Effector CD8-positive, alpha-beta T cell (primary cell): ENCODE data around the gene PRDM16.

Source experiments
- DNase-seq: peaks from one replicate; lab custom pipeline; 2025; lab: John Stamatoyannopoulos, UW

Gene PRDM16

GRCh38 chr1:3053986-3054385 is 15.0 kb upstream of the PRDM16 start:
- no peak for DNase-seq

GRCh38 chr1:3054474-3054873 is 14.5 kb upstream of the PRDM16 start:
- no peak for DNase-seq

DNA sequence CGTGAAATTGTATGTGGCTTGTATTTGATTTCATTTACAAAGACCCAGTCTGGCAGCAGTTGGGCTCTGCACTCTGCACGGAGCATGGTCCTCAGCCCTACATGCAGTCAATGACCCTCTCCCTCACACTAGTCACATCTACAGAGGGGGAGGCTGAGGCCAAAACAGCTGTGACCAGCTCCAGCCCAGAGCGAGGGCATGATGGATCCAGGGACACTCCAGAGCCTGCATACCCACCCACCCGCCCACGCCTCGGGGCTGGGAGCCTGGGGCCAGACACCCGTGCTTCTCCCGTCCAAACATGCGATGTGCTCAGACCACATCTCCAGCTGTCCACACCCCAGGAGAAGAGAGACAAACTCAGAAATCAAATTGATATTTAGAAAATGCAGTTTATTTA is 14.0 kb upstream of the PRDM16 start:
- no peak for DNase-seq

GRCh38 chr1:3056641-3057040 is 12.4 kb upstream of the PRDM16 start:
- DNase-seq: no peak

DNA sequence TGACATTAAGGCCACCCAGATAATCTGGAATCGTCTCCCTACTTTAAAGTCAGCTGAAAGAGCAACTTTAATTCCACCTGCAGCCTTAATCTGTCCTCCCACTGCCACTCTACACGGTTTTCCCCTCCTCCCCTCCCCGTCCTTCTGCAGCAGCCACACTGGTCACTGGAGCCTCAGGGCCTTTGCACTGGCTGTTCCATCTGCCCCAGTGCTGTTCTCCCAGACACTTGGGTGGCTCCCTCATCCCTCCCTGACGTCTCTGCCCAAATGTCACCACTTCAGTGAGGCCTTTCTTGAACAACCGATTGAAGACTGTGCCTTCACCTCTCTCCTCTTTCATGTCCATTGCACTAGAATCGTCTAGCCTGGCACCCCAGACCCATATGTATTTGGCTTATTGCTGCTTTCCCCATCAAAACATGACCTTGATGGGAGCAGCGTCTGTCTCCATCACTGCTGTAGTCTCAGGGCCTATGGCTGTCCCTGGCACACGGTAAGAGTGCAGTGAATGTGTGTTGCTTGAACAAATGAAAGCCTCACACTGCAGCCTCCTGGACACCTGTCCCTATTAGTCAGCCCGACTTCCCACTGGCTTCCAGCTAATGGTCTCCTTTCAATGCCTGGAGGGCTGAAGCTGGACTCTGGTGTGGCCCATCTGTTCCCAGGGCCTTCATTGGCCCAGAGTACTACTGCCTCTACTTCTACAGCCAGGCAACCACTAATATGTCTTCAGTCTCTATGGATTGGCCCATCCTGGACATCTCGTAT is 10.6 kb upstream of the PRDM16 start:
- no peak for DNase-seq

GRCh38 chr1:3060127-3060526 is 8.9 kb upstream of the PRDM16 start:
- DNase-seq: no peak

GRCh38 chr1:3060601-3061551 is 8.1 kb upstream of the PRDM16 start:
- DNase-seq: no peak

GRCh38 chr1:3061566-3061965 is 7.4 kb upstream of the PRDM16 start:
- DNase-seq: no peak

GRCh38 chr1:3061981-3062615 is 6.9 kb upstream of the PRDM16 start:
- no peak for DNase-seq

GRCh38 chr1:3062616-3063378 is 6.2 kb upstream of the PRDM16 start:
- no peak for DNase-seq

- no peak for DNase-seq
Observed at GRCh38 chr1:3063379-3064295, 5.4 kb upstream of the PRDM16 start.

GRCh38 chr1:3064296-3064850 is 4.6 kb upstream of the PRDM16 start:
- no peak for DNase-seq

GRCh38 chr1:3064901-3065300 is 4.1 kb upstream of the PRDM16 start:
- no peak for DNase-seq

DNA sequence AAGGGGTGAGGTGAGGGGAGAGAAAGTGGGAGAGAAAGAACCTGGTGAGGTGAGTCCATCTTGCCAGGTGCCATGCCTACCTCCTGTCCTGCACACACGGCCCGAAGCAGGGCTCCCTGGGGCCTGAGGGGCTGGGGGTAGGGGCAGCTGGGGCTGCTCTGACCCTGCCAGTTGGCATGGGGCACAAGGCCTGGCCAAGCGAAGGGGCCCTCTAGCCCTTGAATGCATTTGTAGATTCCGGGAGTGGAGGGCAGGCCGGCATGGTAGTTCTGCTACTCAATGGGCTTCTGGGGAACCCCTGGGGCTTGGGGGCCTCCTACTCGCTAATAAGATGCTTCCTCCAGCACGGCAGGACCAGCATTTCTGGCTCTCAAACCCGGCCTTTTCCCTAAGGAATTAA is 3.6 kb upstream of the PRDM16 start:
- no peak for DNase-seq

- DNase-seq: no peak
Observed at GRCh38 chr1:3065797-3066196, 3.2 kb upstream of the PRDM16 start.

- no peak for DNase-seq
Observed at GRCh38 chr1:3066250-3066711, 2.7 kb upstream of the PRDM16 start.

DNA sequence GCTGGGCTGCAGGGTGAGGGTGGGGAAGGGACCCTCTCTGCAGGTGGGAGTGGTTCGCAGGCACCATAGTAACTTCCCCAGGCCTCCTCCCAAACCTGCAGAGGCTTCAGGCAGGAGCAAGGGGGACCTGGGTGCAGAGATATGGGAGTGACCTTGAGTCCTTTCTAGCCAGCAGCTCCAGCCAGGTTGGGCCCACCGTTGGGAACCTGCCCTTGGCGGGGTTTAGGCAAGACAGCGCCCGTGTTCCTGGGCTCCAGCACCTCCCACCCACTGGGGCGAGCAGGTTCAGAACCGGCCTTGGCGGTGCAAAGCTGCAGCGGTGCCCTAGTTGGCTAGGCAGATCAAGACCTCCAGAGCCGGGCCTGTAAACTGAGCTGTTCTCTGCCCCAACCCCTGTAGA is 2.2 kb upstream of the PRDM16 start:
- DNase-seq: no peak

DNA sequence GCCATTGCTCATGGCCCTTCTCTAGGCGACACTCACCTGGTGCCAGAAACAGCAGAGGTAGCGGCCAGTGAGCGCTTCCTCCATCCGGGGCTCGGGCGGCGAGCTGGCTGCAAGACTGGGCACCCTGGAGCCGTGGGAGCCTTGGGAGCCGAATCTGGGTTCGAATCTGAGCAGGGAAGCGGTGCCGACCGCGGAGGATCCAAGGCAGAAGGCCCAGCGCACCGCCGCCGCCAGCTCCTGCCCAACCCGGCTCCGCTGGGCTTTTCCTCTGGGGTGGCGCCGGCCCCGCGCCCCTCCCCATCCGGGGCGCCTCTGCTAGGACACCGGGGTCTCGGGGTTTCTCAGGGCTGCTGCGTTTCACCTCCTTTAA is 1.7 kb upstream of the PRDM16 start:
- DNase-seq: no peak

DNA sequence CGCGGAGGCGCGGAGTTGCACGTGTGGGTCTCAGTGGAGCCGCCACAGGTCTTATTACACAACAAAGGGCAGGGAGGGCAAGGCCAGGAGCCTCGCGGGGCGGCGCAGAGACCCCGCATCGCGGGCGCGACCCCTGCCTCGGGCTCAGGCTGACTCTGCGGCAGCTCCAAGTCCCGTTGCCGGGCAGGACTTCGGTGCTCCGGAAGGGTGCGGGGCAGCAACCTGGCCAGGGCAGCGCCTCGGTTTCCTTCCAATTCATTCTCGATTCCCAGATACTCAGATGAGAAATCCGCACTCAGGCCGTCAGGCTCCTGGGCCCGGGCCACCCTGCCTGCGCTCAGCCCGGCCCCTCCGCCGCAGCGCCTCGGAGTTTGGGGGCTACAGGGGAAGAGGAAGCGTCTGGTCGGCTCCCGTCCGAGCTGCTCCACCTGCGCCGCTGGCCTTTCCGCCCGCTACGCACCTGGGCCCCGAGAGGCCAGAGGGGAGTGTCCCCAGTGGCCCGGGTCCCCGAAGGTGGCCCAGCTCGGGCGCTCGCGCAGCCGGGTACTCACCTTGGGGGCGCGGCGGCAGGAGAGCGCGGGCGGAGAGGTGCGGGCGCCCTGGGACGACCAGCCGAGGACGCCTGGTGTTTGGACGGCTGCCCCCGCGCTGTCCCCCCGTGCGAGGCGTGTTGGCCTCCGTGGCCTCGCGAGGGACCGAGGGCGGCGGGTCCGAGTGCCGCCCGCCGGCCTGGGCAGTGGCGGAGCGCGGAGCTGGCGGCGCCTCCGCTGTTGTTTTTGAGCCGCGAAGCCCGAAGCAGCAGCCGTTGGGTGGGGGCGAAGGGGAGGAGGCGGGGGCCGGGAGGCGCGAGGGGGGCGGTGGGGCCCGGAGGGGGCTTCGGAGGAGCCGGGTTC is 1.1 kb upstream of the PRDM16 start:
- DNase-seq: no peak
